ENCODE results near the gene LARP1.

- TF ChIP-seq, protein P1, sequence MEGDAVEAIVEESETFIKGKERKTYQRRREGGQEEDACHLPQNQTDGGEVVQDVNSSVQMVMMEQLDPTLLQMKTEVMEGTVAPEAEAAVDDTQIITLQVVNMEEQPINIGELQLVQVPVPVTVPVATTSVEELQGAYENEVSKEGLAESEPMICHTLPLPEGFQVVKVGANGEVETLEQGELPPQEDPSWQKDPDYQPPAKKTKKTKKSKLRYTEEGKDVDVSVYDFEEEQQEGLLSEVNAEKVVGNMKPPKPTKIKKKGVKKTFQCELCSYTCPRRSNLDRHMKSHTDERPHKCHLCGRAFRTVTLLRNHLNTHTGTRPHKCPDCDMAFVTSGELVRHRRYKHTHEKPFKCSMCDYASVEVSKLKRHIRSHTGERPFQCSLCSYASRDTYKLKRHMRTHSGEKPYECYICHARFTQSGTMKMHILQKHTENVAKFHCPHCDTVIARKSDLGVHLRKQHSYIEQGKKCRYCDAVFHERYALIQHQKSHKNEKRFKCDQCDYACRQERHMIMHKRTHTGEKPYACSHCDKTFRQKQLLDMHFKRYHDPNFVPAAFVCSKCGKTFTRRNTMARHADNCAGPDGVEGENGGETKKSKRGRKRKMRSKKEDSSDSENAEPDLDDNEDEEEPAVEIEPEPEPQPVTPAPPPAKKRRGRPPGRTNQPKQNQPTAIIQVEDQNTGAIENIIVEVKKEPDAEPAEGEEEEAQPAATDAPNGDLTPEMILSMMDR (conservative IDR thresholded peaks at IDR 0.05; ENCODE audit: low read depth in 2 of 2): no peak
- TF ChIP-seq POLR2AphosphoS5 (IDR thresholded peaks at IDR 0.05; ENCODE audit: low read depth): no peak
Measured at GRCh38 chr5:154737667-154738320, 17.4 kb upstream of the LARP1 start.

All from GM23338 (cell line).